ENCODE measurements around the gene TFG.
"Not testable (repeated sequence)": the region's sequence is repeated elsewhere in the genome, so short reads cannot be mapped to it uniquely, and the experiment has no call there.

Gene TFG

GRCh38 chr3:100708989-100709841 lies at the start of gene TFG:
Gene TFG, plus strand, starts transcription at chr3:100709494. Its CDS starts 4,192 bp downstream, at chr3:100713686.
- DNase-seq (ENCODE audit: low read depth) = peak; percentile 91

GRCh38 chr3:100661294-100661693 lies 48.0 kb upstream of the TFG start:
- not testable (repeated sequence) for DNase-seq (ENCODE audit: low read depth)

- DNase-seq (ENCODE audit: low read depth) = no peak
These were observed 47.0 kb upstream of the TFG start for GRCh38 chr3:100662113-100662823.

- no peak for DNase-seq (ENCODE audit: low read depth)
These were observed 44.1 kb upstream of the TFG start for GRCh38 chr3:100665230-100665629.

- DNase-seq (ENCODE audit: low read depth) = not testable (repeated sequence)
These were observed 42.6 kb upstream of the TFG start for GRCh38 chr3:100666699-100667098.

- DNase-seq (ENCODE audit: low read depth) = not testable (repeated sequence)
These were observed 42.0 kb upstream of the TFG start for GRCh38 chr3:100667316-100667715.

- DNase-seq (ENCODE audit: low read depth) = not testable (repeated sequence)
These were observed 38.3 kb upstream of the TFG start for GRCh38 chr3:100670995-100671394.

GRCh38 chr3:100681496-100681895 lies 27.8 kb upstream of the TFG start:
- DNase-seq (ENCODE audit: low read depth) = no peak

GRCh38 chr3:100682056-100682853 lies 27.0 kb upstream of the TFG start:
- no peak for DNase-seq (ENCODE audit: low read depth)

- no peak for DNase-seq (ENCODE audit: low read depth)
These were observed 26.2 kb upstream of the TFG start for GRCh38 chr3:100682854-100683760.

- DNase-seq (ENCODE audit: low read depth) = no peak
These were observed 16.1 kb upstream of the TFG start for GRCh38 chr3:100693225-100693624.

GRCh38 chr3:100695696-100696095 lies 13.6 kb upstream of the TFG start:
- no peak for DNase-seq (ENCODE audit: low read depth)

GRCh38 chr3:100696161-100696560 lies 13.1 kb upstream of the TFG start:
- DNase-seq (ENCODE audit: low read depth) = no peak

GRCh38 chr3:100697172-100697571 lies 12.1 kb upstream of the TFG start:
- DNase-seq (ENCODE audit: low read depth) = no peak

- no peak for DNase-seq (ENCODE audit: low read depth)
These were observed 11.5 kb upstream of the TFG start for GRCh38 chr3:100697723-100698285.

GRCh38 chr3:100698736-100699135 lies 10.6 kb upstream of the TFG start:
- DNase-seq (ENCODE audit: low read depth) = no peak

GRCh38 chr3:100700708-100701107 lies 8.6 kb upstream of the TFG start:
- no peak for DNase-seq (ENCODE audit: low read depth)

- DNase-seq (ENCODE audit: low read depth) = no peak
These were observed 7.0 kb upstream of the TFG start for GRCh38 chr3:100702082-100702979.

GRCh38 chr3:100702980-100703345 lies 6.3 kb upstream of the TFG start:
- no peak for DNase-seq (ENCODE audit: low read depth)

- no peak for DNase-seq (ENCODE audit: low read depth)
These were observed 5.4 kb upstream of the TFG start for GRCh38 chr3:100703865-100704264.

Data from CMK (cell line).